HepG2 (cell line): ENCODE measurements around the gene EIF5A. TPM values are rescaled to one million over a fixed set of nuclear protein-coding genes. Genes with fewer than 3 reads are reported as not detected.

Source experiments
- CBFB ChIP-seq: sonication (generic); formaldehyde crosslinking; IDR thresholded peaks from 2 replicates; pipeline ENCODE4 v1.4.0; 2020; ENCODE audit warnings: missing genetic modification reagents
- GABPA ChIP-seq, 2 experiments: IDR thresholded peaks; 2 replicates each; pipeline ENCODE4 v1.6.1; 2011 to 2016; ENCODE audit warnings: low read depth in 2 of 2, low read length in 1 of 2, missing biosample characterization in 1 of 2, missing genetic modification characterization in 1 of 2
- GATAD2A ChIP-seq: IDR thresholded peaks from 2 replicates; pipeline ENCODE4 v1.6.1; 2016
- JUND ChIP-seq: sonication (generic); formaldehyde crosslinking; IDR thresholded peaks from 2 replicates; pipeline ENCODE4 v1.8.0; 2022; ENCODE audit warnings: mild to moderate bottlenecking, missing genetic modification reagents
- LCORL ChIP-seq, 2 experiments: fragments of 450-650 bp in 1 of 2; sonication (generic) in 1 of 2; formaldehyde crosslinking in 1 of 2; IDR thresholded peaks; 2 replicates each; pipeline versions ENCODE4 v1.5.0 to v1.6.1; 2017 to 2020; ENCODE audit warnings: antibody characterized with exemption in 1 of 2, missing genetic modification reagents in 1 of 2
- MXD4 ChIP-seq: IDR thresholded peaks from 2 replicates; pipeline ENCODE4 v1.6.1; 2016; ENCODE audit warnings: mild to moderate bottlenecking, missing biosample characterization, missing genetic modification reagents
- MYC ChIP-seq: sonication (generic); formaldehyde crosslinking; IDR thresholded peaks from 2 replicates; pipeline ENCODE4 v1.9.0; 2021; ENCODE audit warnings: missing genetic modification reagents, borderline replicate concordance
- ZC3H13 ChIP-seq: sonication (generic); formaldehyde crosslinking; IDR thresholded peaks from 2 replicates; pipeline ENCODE4 v1.8.1; 2023; ENCODE audit warnings: mild to moderate bottlenecking, missing genetic modification reagents, moderate library complexity
- ZNF138 ChIP-seq: sonication (generic); formaldehyde crosslinking; IDR thresholded peaks from 2 replicates; pipeline ENCODE4 v1.5.0; 2020; ENCODE audit warnings: mild to moderate bottlenecking, low read depth, missing genetic modification reagents
- ZNF235 ChIP-seq: sonication (generic); formaldehyde crosslinking; IDR thresholded peaks from 2 replicates; pipeline ENCODE4 v1.8.1; 2023; ENCODE audit warnings: mild to moderate bottlenecking, missing genetic modification reagents, borderline replicate concordance
- ZNF879 ChIP-seq: sonication (generic); formaldehyde crosslinking; IDR thresholded peaks from 2 replicates; pipeline ENCODE4 v1.8.1; 2023; ENCODE audit warnings: missing genetic modification reagents
- polyA plus RNA-seq, 8 experiments: library from polyadenylated mRNA; depleted of rRNA in 3 of 8; stranded (reverse) in 7 of 8; unstranded in 1 of 8; fragments of >200 nt; fragmentation: Illumina TruSeq in 4 of 8; extraction: Trizol in 4 of 8; gene quantifications; 2 replicates each; pipeline versions ENCODE4 v1.2.1 to v1.2.3, GENCODE V29; 2011 to 2016; ENCODE audit warnings: low read depth in 4 of 8, missing spikeins in 1 of 8, mixed read lengths in 1 of 8; ENCODE audit not compliant: insufficient read depth in 1 of 8
- total RNA-seq, 5 experiments: library from RNA; depleted of rRNA; stranded (reverse); fragments of >200 nt; fragmentation: Illumina TruSeq; extraction: Trizol; gene quantifications; 2 replicates each; pipeline ENCODE4 v1.2.3, GENCODE V29; 2016; ENCODE audit warnings: low read depth in 1 of 5
- TF ChIP-seq, protein P1 (sequence below): sonication (generic); formaldehyde crosslinking; IDR thresholded peaks from 2 replicates; pipeline ENCODE4 v1.4.0; 2020; ENCODE audit warnings: missing genetic modification reagents, borderline replicate concordance
- TF ChIP-seq, protein P2 (sequence below), 2 experiments: IDR thresholded peaks; 2 replicates each; pipeline ENCODE4 v1.6.1; 2011 to 2012; ENCODE audit warnings: low read length in 2 of 2, borderline replicate concordance in 1 of 2, low read depth in 1 of 2, mild to moderate bottlenecking in 1 of 2, moderate library complexity in 1 of 2
- TF ChIP-seq, protein P3 (sequence below): sonication (generic); formaldehyde crosslinking; IDR thresholded peaks from 2 replicates; pipeline ENCODE4 v1.8.1; 2022; ENCODE audit warnings: low read depth, mild to moderate bottlenecking, missing genetic modification reagents
- TF ChIP-seq, protein P4 (sequence below): sonication (generic); formaldehyde crosslinking; IDR thresholded peaks from 2 replicates; pipeline ENCODE4 v1.4.0; 2020; ENCODE audit warnings: missing genetic modification reagents
- TF ChIP-seq, protein P5 (sequence below): conservative IDR thresholded peaks from 2 replicates; pipeline ENCODE4 v1.6.1; 2018; ENCODE audit warnings: missing genetic modification reagents

The EIF5A gene
- total and polyA plus RNA-seq, 2 of the 13 experiments (the other 11 are each of a cell fraction or from before 2014, with no cell fraction given) = 319 to 337 TPM

DNA sequence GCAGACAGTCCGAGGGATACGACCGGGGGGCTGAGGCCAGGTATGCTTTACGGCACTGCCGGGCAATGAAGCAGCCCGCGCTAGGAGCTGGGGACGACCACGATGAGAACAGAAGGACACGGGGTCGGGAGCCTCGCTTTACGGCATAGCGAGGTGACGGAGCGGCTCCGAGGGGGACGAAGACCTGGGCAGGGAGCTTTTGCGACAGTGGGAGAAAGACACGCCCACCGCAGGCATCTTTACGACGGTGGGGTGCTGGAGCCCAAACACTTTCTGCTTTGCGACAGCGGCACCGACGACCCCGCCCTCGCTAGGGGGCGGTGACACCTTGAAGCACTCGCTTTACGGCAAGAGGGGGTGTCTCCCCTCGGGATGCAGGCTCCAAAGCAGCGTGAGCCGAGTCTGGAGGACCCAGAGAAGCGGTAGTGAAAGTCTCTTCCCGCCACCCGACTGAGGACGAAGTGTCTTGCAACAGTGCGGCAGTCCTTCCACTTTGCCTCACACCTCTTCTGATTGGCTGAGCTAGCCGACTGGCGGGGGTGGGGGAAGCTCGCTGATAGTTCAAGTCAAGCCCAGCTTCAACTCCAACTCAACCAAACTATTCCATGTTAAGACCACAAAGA is 22.1 kb downstream of the EIF5A start (continued):
- TF ChIP-seq, protein P1, sequence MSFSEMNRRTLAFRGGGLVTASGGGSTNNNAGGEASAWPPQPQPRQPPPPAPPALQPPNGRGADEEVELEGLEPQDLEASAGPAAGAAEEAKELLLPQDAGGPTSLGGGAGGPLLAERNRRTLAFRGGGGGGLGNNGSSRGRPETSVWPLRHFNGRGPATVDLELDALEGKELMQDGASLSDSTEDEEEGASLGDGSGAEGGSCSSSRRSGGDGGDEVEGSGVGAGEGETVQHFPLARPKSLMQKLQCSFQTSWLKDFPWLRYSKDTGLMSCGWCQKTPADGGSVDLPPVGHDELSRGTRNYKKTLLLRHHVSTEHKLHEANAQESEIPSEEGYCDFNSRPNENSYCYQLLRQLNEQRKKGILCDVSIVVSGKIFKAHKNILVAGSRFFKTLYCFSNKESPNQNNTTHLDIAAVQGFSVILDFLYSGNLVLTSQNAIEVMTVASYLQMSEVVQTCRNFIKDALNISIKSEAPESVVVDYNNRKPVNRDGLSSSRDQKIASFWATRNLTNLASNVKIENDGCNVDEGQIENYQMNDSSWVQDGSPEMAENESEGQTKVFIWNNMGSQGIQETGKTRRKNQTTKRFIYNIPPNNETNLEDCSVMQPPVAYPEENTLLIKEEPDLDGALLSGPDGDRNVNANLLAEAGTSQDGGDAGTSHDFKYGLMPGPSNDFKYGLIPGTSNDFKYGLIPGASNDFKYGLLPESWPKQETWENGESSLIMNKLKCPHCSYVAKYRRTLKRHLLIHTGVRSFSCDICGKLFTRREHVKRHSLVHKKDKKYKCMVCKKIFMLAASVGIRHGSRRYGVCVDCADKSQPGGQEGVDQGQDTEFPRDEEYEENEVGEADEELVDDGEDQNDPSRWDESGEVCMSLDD (CRISPR knock-in tag) = peak; percentile 51; the same call in 1 of the 2 replicates
- TF ChIP-seq, protein P2, sequence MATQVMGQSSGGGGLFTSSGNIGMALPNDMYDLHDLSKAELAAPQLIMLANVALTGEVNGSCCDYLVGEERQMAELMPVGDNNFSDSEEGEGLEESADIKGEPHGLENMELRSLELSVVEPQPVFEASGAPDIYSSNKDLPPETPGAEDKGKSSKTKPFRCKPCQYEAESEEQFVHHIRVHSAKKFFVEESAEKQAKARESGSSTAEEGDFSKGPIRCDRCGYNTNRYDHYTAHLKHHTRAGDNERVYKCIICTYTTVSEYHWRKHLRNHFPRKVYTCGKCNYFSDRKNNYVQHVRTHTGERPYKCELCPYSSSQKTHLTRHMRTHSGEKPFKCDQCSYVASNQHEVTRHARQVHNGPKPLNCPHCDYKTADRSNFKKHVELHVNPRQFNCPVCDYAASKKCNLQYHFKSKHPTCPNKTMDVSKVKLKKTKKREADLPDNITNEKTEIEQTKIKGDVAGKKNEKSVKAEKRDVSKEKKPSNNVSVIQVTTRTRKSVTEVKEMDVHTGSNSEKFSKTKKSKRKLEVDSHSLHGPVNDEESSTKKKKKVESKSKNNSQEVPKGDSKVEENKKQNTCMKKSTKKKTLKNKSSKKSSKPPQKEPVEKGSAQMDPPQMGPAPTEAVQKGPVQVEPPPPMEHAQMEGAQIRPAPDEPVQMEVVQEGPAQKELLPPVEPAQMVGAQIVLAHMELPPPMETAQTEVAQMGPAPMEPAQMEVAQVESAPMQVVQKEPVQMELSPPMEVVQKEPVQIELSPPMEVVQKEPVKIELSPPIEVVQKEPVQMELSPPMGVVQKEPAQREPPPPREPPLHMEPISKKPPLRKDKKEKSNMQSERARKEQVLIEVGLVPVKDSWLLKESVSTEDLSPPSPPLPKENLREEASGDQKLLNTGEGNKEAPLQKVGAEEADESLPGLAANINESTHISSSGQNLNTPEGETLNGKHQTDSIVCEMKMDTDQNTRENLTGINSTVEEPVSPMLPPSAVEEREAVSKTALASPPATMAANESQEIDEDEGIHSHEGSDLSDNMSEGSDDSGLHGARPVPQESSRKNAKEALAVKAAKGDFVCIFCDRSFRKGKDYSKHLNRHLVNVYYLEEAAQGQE (IDR thresholded peaks at IDR 0.05; ENCODE audit: borderline replicate concordance in 1 of 2, low read depth in 1 of 2, low read length in 2 of 2) = no peak; a peak in 1 of 4 replicates
- TF ChIP-seq LCORL (IDR thresholded peaks at IDR 0.05) (no peak), LCORL (CRISPR knock-in tag; IDR thresholded peaks at IDR 0.05) (no peak), ZNF879 (peak; percentile 73; the same call in 1 of the 2 replicates), MYC (CRISPR knock-in tag) (peak; percentile 84; the same call in 1 of the 2 replicates), GABPA (IDR thresholded peaks at IDR 0.05; ENCODE audit: low read depth, low read length) (peak; percentile 16; the same call in 1 of the 2 replicates), GABPA (CRISPR knock-in tag; IDR thresholded peaks at IDR 0.05; ENCODE audit: low read depth) (peak; percentile 80), JUND (CRISPR knock-in tag) (peak; percentile 9; the same call in 1 of the 2 replicates), GATAD2A (CRISPR knock-in tag) (peak; percentile 55), ZNF138 (no peak), ZC3H13 (no peak; the same call in 1 of the 2 replicates), MXD4 (CRISPR knock-in tag) (peak; percentile 85), ZNF235 (no peak), CBFB (CRISPR knock-in tag) (0 out of 2 replicates have a peak, but pooled peaks have one; percentile 34)
- TF ChIP-seq, protein P3, sequence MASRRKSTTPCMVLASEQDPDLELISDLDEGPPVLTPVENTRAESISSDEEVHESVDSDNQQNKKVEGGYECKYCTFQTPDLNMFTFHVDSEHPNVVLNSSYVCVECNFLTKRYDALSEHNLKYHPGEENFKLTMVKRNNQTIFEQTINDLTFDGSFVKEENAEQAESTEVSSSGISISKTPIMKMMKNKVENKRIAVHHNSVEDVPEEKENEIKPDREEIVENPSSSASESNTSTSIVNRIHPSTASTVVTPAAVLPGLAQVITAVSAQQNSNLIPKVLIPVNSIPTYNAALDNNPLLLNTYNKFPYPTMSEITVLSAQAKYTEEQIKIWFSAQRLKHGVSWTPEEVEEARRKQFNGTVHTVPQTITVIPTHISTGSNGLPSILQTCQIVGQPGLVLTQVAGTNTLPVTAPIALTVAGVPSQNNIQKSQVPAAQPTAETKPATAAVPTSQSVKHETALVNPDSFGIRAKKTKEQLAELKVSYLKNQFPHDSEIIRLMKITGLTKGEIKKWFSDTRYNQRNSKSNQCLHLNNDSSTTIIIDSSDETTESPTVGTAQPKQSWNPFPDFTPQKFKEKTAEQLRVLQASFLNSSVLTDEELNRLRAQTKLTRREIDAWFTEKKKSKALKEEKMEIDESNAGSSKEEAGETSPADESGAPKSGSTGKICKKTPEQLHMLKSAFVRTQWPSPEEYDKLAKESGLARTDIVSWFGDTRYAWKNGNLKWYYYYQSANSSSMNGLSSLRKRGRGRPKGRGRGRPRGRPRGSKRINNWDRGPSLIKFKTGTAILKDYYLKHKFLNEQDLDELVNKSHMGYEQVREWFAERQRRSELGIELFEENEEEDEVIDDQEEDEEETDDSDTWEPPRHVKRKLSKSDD (CRISPR knock-in tag) = no peak
- TF ChIP-seq, protein P4, sequence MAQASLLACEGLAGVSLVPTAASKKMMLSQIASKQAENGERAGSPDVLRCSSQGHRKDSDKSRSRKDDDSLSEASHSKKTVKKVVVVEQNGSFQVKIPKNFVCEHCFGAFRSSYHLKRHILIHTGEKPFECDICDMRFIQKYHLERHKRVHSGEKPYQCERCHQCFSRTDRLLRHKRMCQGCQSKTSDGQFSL (CRISPR knock-in tag) = peak; percentile 80
- TF ChIP-seq, protein P5, sequence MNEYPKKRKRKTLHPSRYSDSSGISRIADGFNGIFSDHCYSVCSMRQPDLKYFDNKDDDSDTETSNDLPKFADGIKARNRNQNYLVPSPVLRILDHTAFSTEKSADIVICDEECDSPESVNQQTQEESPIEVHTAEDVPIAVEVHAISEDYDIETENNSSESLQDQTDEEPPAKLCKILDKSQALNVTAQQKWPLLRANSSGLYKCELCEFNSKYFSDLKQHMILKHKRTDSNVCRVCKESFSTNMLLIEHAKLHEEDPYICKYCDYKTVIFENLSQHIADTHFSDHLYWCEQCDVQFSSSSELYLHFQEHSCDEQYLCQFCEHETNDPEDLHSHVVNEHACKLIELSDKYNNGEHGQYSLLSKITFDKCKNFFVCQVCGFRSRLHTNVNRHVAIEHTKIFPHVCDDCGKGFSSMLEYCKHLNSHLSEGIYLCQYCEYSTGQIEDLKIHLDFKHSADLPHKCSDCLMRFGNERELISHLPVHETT (CRISPR knock-in tag) = peak; percentile 93
